ENCODE data around the gene ADCY4.

DNA sequence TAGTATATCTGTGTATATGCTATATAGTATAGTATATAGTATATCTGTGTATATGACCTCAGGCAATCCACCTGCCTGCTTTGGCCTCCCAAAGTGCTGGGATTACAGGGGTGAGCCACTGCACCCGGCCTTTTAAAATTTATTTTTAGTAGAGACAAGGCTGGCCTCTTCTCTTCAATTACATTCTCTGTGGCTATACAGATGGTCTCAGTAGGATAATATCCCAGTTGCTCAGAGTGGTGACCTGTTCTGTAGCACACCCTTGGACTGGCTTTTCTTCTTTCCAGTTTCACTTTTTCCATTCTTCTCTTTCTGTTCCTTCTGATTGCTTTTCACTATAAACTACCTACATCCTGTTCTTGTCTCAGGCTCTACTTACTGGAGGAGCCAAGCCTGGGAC lies 30.0 kb upstream of the ADCY4 start:
- no peak for TF ChIP-seq NFYB (IDR thresholded peaks at IDR 0.05; ENCODE audit: insufficient read depth, low read depth, low read length)
- no peak for TF ChIP-seq PAX8 (IDR thresholded peaks at IDR 0.05)
- no peak for TF ChIP-seq TAF1 (IDR thresholded peaks at IDR 0.05; ENCODE audit: borderline replicate concordance, low read depth, low read length)
- TF ChIP-seq, protein P1, sequence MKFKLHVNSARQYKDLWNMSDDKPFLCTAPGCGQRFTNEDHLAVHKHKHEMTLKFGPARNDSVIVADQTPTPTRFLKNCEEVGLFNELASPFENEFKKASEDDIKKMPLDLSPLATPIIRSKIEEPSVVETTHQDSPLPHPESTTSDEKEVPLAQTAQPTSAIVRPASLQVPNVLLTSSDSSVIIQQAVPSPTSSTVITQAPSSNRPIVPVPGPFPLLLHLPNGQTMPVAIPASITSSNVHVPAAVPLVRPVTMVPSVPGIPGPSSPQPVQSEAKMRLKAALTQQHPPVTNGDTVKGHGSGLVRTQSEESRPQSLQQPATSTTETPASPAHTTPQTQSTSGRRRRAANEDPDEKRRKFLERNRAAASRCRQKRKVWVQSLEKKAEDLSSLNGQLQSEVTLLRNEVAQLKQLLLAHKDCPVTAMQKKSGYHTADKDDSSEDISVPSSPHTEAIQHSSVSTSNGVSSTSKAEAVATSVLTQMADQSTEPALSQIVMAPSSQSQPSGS (IDR thresholded peaks at IDR 0.05; ENCODE audit: low read length), result no peak
- TF ChIP-seq RELA (IDR thresholded peaks at IDR 0.05; ENCODE audit: borderline replicate concordance, partially characterized antibody), result no peak
- TF ChIP-seq BHLHE40 (IDR thresholded peaks at IDR 0.05; ENCODE audit: borderline replicate concordance in 1 of 2, low read depth in 2 of 2, low read length in 1 of 2), result no peak
- no peak for TF ChIP-seq NR2C1 (IDR thresholded peaks at IDR 0.05)
- no peak for TF ChIP-seq RAD21 (IDR thresholded peaks at IDR 0.05; ENCODE audit: insufficient read depth, low read depth, low read length)
- TF ChIP-seq, protein P2, sequence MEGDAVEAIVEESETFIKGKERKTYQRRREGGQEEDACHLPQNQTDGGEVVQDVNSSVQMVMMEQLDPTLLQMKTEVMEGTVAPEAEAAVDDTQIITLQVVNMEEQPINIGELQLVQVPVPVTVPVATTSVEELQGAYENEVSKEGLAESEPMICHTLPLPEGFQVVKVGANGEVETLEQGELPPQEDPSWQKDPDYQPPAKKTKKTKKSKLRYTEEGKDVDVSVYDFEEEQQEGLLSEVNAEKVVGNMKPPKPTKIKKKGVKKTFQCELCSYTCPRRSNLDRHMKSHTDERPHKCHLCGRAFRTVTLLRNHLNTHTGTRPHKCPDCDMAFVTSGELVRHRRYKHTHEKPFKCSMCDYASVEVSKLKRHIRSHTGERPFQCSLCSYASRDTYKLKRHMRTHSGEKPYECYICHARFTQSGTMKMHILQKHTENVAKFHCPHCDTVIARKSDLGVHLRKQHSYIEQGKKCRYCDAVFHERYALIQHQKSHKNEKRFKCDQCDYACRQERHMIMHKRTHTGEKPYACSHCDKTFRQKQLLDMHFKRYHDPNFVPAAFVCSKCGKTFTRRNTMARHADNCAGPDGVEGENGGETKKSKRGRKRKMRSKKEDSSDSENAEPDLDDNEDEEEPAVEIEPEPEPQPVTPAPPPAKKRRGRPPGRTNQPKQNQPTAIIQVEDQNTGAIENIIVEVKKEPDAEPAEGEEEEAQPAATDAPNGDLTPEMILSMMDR (IDR thresholded peaks at IDR 0.05 in 2 of 3, conservative IDR thresholded peaks at IDR 0.05 in 1 of 3; ENCODE audit: control insufficient read depth in 2 of 3, extremely low read depth in 1 of 3, insufficient read depth in 1 of 3, low read depth in 3 of 3, low read length in 3 of 3), result no peak
- no peak for TF ChIP-seq GATAD2B (conservative IDR thresholded peaks at IDR 0.05; ENCODE audit: low read depth)
- no peak for TF ChIP-seq BRCA1 (IDR thresholded peaks at IDR 0.05; ENCODE audit: low read depth, low read length)
